ENCODE results near the gene COL28A1. TPM values are rescaled to one million over a fixed set of nuclear protein-coding genes. Genes with fewer than 3 reads are reported as not detected.

The COL28A1 gene
- total RNA-seq, 2 experiments from 2014 or later = not detected

GRCh38 chr7:7354674-7355073 is 181.0 kb downstream of the COL28A1 start:
- CTCF ChIA-PET = no interaction called here
- TF ChIP-seq CTCF (IDR thresholded peaks at IDR 0.05) = no peak
- Mint-ChIP-seq H3K4me3 (no peak overlapping the region), H3K9me3 (peaks cover 2% of the 10 kb centered on the region), H3K4me1 (ENCODE audit: low read depth) (no peaks in the 10 kb centered on the region), H3K27ac (no peak overlapping the region), H3K36me3 (ENCODE audit: low read depth) (no peaks in the 10 kb centered on the region), H3K27me3 (no peaks in the 10 kb centered on the region)
- DNase-seq (no peak), ATAC-seq (no peak)
- intact Hi-C loops (cut with micrococcal nuclease) = no loop called here
- POLR2A ChIA-PET = no interaction called here

DNA sequence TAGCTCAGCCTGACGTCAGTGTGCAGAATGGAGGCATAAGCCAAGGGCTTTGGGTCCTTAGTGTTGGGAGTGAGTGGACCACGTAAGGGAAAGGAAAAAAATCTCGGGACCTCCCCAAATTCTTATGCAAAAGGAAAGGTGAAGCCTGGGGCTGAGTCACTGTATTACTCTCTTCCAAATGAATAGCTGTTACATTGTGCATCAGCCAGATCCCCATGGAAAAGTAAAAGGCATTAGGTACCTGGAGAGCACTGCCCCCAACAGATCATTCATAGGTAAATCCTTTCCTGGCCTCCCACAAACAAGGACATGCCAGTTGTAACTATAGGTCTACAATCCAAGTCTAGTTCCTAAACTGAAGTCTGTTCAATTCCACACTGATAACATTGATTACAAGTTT is 182.8 kb downstream of the COL28A1 start:
- no peak for DNase-seq
- no peak overlapping the region for H3K27ac Mint-ChIP-seq
- H3K4me3 Mint-ChIP-seq = no peak overlapping the region
- H3K9me3 Mint-ChIP-seq = peaks cover 2% of the 10 kb centered on the region
- no peaks in the 10 kb centered on the region for H3K4me1 Mint-ChIP-seq (ENCODE audit: low read depth)
- H3K27me3 Mint-ChIP-seq = peaks cover 2% of the 10 kb centered on the region
- POLR2A ChIA-PET = no interaction called here
- H3K36me3 Mint-ChIP-seq (ENCODE audit: low read depth) = no peaks in the 10 kb centered on the region
- ATAC-seq = no peak
- no peak for TF ChIP-seq CTCF (IDR thresholded peaks at IDR 0.05)
- intact Hi-C loops (cut with micrococcal nuclease) = no loop called here
- CTCF ChIA-PET = no interaction called here

GRCh38 chr7:7351832-7352231 is 183.8 kb downstream of the COL28A1 start:
- peaks cover 2% of the 10 kb centered on the region for H3K9me3 Mint-ChIP-seq
- CTCF ChIA-PET = no interaction called here
- ATAC-seq (no peak), DNase-seq (no peak)
- no peaks in the 10 kb centered on the region for H3K36me3 Mint-ChIP-seq (ENCODE audit: low read depth)
- no peak for TF ChIP-seq CTCF (IDR thresholded peaks at IDR 0.05)
- no peak overlapping the region for H3K4me3 Mint-ChIP-seq
- POLR2A ChIA-PET = no interaction called here
- H3K27ac Mint-ChIP-seq = no peak overlapping the region
- intact Hi-C loops (cut with micrococcal nuclease) = no loop called here
- peaks cover 2% of the 10 kb centered on the region for H3K27me3 Mint-ChIP-seq
- no peaks in the 10 kb centered on the region for H3K4me1 Mint-ChIP-seq (ENCODE audit: low read depth)

DNA sequence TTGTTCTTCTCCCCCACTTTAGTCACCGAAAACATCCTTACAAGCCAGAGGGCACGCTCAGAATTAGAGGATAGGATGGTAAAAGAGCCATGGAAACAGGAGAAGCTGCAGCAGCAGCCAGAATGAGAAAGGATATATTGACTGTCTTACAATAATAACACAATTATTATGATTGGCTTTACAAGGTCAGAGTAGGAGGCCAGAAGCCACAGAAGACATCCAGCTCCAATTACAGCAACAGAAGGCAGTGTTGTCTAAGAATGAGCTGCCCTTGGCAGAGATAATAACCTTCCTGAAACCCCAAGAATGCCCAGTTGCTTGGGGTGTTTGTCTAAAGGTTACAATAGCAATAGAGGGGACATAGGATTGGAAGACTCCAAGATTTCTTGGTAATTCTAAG is 184.5 kb downstream of the COL28A1 start:
- CTCF ChIA-PET = no interaction called here
- H3K4me1 Mint-ChIP-seq (ENCODE audit: low read depth) = no peaks in the 10 kb centered on the region
- H3K27me3 Mint-ChIP-seq = peaks cover 2% of the 10 kb centered on the region
- DNase-seq (no peak), ATAC-seq (no peak)
- H3K36me3 Mint-ChIP-seq (ENCODE audit: low read depth) = no peaks in the 10 kb centered on the region
- no peak overlapping the region for H3K27ac Mint-ChIP-seq
- POLR2A ChIA-PET = no interaction called here
- peaks cover 2% of the 10 kb centered on the region for H3K9me3 Mint-ChIP-seq
- no peak for TF ChIP-seq CTCF (IDR thresholded peaks at IDR 0.05)
- intact Hi-C loops (cut with micrococcal nuclease) = no loop called here
- no peak overlapping the region for H3K4me3 Mint-ChIP-seq

DNA sequence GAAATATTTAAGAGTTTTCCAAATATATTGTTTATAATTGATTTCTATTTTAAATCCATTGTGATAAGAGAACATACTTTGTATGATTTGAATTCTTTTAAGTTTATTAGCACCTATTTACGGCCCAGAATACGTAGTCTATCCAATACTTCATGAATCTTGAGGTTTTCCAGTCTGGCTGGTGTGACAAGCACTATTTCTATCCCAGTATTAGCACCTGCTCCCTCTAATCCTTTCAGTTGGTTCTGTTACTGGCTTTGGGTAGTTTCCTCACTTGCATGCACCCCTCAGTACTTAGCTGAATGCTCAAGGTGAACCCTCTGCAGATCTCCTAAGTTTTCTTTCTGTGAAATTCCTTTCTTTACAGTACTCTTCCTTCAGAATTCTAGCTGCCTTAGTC is 186.5 kb downstream of the COL28A1 start:
- intact Hi-C loops (cut with micrococcal nuclease) = no loop called here
- Mint-ChIP-seq H3K27ac (no peak overlapping the region), H3K9me3 (peaks cover 2% of the 10 kb centered on the region), H3K27me3 (peaks cover 6% of the 10 kb centered on the region), H3K36me3 (ENCODE audit: low read depth) (no peaks in the 10 kb centered on the region), H3K4me1 (ENCODE audit: low read depth) (no peaks in the 10 kb centered on the region), H3K4me3 (no peak overlapping the region)
- TF ChIP-seq CTCF (IDR thresholded peaks at IDR 0.05) = no peak
- ATAC-seq (no peak), DNase-seq (no peak)
- ChIA-PET POLR2A (no interaction called here), CTCF (no interaction called here)

All from activated CD8-positive, alpha-beta T cell treated with anti-CD3 and anti-CD28 coated beads for 36 hours (primary cell).